T47D (cell line): ENCODE data around the gene PIP4K2A.
A peak's percentile ranks its signal among the peaks of the same experiment; 100 is the strongest.
"Not testable (repeated sequence)": the region's sequence is repeated elsewhere in the genome, so short reads cannot be mapped to it uniquely, and the experiment has no call there.

Experiments used
- DNase-seq, 2 experiments: peaks; one replicate each; pipeline versions ENCODE4 v3.0.0 to v3.0.0-alpha.2; 2011 to 2012; ENCODE audit warnings: low read depth in 1 of 2, low spot score in 1 of 2
- JUND ChIP-seq: IDR thresholded peaks from 2 replicates; pipeline ENCODE4 v1.6.1; 2012; ENCODE audit warnings: low read depth
- in situ Hi-C: cut with HindIII; loops from 2 replicates; pipeline ENCODE4 v1.10.0; 2016; ENCODE audit warnings: low sequenced_read_pairs, low pct_unique_long_range_greater_than_20kb

The PIP4K2A gene

DNA sequence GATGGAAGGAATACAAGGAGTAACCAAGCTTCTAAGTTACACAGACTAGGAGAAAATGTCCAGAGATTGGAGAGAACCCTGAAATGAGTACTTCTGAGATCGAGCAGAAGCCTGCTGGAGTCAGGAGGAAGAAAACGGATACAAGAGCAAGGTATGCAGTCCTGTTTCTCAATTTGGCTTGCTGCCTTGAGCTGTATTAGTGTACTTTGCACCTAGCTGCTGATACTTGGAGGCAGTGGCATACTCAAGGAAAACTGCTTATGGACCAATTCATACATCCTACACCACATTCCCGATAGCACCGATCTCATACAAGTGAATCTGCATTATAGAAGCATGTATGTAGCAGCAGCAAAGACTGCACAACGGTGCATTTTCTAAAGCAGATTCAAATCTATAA, 14.4 kb downstream of the PIP4K2A start:
- in situ Hi-C loops = no loop called here
- no peak for TF ChIP-seq JUND
- DNase-seq = no peak

DNA sequence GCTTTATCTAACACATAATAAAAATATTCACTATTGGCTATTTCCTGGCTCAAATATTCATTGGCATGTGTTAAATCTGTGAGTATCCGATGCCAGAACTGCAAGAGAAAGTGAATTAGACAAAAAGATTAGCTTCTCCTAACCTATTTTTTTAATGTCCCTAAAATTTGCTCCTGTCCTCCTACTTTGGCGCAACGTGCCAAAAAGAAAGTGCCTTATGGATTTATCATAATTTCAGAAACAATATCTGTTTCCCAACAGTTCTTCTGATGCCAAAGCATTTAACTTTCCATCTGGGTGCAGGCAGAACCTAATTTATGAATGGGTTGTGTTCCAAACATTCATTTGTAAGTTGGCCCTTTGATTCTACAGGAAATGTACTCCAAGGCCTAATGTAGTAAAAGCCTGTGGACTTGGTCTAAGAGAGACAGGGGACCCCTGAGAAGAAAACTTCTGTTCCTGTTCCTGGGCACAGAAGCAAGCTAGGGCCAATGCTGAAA, 15.4 kb downstream of the PIP4K2A start:
- in situ Hi-C loops = no loop called here
- DNase-seq = no peak
- TF ChIP-seq JUND = no peak

- in situ Hi-C loops = no loop called here
- no peak for DNase-seq
- no peak for TF ChIP-seq JUND
Measured at GRCh38 chr10:22697800-22698199, 16.6 kb downstream of the PIP4K2A start.

DNA sequence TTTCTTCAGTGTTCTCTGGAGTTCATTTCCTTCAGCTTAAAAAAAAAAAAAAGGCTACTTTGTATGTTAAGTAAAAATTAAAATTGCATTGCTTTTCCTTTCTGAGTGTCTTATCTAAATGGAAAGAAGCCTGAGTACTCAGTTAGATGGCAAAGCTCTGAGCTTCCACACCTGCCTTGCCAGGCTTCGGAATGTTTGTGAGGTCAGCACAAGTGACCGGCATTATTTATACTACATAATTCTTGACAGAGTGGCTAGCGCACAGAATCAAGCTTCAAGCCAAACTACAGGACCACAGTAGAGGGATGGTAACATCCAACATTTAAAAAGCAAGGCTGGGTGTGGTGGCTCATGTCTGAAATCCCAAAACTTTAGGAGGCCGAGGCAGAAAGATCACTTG, 17.3 kb downstream of the PIP4K2A start:
- in situ Hi-C loops = no loop called here
- TF ChIP-seq JUND = no peak
- DNase-seq = no peak

- in situ Hi-C loops = no loop called here
- DNase-seq = no peak
- TF ChIP-seq JUND = no peak
Measured at GRCh38 chr10:22693860-22694259, 20.5 kb downstream of the PIP4K2A start.

DNA sequence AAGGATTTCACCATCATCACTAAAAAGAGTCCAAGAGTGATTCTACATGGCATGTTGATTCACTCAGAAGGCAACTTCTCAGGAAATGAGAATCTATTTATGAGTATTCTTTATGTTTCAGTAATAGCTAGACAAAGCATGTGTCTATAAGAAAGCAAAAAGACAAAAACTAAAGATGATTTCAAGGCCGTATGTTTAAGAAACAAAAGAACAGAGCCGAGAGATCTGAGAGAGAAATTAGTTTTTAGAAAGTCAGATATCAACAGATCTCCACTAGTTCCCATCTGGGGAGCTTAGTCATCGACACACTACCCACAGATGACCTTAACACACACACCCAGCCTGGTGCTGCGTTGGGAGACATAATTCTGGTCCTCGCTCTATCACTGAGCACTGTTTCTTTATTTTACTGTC, 21.0 kb downstream of the PIP4K2A start:
- no peak for TF ChIP-seq JUND
- in situ Hi-C loops = no loop called here
- DNase-seq = no peak

GRCh38 chr10:22692119-22692518, 22.3 kb downstream of the PIP4K2A start:
- DNase-seq, in situ Hi-C loops: not testable (repeated sequence)

GRCh38 chr10:22690614-22691431, 23.6 kb downstream of the PIP4K2A start:
- in situ Hi-C loops = no loop called here
- no peak for TF ChIP-seq JUND
- DNase-seq = no peak

GRCh38 chr10:22690158-22690557, 24.2 kb downstream of the PIP4K2A start:
- TF ChIP-seq JUND = no peak
- in situ Hi-C loops = no loop called here
- DNase-seq = no peak

GRCh38 chr10:22686347-22686746, 28.0 kb downstream of the PIP4K2A start:
- in situ Hi-C loops = no loop called here
- TF ChIP-seq JUND = no peak
- DNase-seq = no peak

DNA sequence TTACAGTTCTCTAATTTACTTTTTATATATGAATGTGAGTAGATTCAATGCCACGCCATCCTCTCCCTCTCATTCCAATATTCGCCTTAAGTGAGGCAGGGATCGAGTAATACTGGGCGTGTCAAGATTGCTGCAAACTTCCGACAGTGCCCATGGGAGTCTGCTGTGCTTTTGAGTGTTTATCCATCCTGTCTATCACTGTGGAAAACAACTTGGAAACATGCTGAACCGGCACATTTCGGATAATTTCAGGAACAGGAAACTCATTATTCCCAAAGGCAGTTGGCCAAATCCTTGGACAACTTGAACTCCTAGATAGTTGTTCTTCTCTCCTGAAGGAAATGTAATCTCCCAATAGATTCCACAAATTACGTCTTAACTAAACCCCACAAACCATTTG, 28.5 kb downstream of the PIP4K2A start:
- no peak for TF ChIP-seq JUND
- no peak for DNase-seq
- in situ Hi-C loops = no loop called here

- no peak for TF ChIP-seq JUND
- no peak for DNase-seq
- in situ Hi-C loops = no loop called here
Measured at GRCh38 chr10:22684699-22685098, 29.7 kb downstream of the PIP4K2A start.

DNA sequence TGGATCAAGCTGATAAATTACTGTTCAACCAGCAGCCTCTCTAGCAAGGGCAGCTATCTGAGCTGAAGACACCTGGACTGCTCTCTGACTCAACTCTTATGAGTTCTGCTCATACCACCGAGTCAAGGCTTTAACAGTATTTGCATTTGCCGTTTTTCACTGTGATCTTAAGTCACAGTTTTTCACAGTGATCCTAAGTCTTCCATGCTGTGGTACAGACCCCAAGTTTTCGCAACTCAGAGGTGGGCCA, 31.3 kb downstream of the PIP4K2A start:
- no peak for DNase-seq
- in situ Hi-C loops = no loop called here
- no peak for TF ChIP-seq JUND

DNA sequence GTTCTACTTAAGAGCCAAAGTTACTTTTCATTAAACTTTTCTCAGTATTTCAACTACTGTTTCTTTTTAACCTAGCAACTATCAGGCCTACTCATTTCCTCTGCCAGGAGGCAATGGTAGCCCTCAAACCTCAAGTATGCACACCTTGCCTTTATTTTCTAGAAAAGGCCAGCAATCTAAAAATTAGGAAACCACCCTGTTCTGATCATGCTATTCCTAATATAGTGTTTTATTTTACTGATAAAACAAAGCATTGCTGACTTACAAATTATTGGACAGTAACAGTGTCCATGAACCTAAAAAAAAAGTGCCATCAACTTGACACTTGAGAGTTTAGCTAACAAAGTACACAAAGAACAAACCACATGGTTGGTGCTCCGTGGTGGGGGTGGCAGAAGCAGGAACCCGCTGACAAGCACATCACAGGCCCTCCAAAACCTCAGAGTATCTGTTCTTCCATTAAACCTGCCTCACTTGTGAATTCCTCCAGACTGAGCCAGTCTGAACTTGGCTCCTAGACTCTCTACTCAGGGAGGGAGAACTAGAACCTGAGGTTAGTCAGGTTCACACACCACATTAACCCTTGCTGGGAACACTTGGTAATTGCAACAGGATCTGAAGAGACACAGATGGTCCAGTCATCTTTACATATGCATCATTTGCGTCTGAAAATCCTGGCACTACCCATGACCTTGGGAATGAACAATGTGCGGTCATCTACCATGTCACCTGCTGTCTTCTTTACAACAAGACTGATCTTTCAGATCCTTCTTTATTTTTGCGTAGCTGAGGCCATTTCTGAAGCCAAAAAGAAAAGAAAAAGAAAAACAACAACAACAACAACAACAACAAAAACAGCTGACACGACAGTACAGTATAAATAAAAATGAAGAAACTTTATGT, 31.9 kb downstream of the PIP4K2A start:
- in situ Hi-C loops = no loop called here
- TF ChIP-seq JUND = no peak
- peak in 1 of 2 experiments; percentile 10 for DNase-seq
